ENCODE results near the gene EYS. TPM values are rescaled to one million over a fixed set of nuclear protein-coding genes. Genes with fewer than 3 reads are reported as not detected.
"Not testable (repeated sequence)": the region's sequence is repeated elsewhere in the genome, so short reads cannot be mapped to it uniquely, and the experiment has no call there.

EYS gene
- total RNA-seq, 2 experiments from 2014 or later: not detected

DNA sequence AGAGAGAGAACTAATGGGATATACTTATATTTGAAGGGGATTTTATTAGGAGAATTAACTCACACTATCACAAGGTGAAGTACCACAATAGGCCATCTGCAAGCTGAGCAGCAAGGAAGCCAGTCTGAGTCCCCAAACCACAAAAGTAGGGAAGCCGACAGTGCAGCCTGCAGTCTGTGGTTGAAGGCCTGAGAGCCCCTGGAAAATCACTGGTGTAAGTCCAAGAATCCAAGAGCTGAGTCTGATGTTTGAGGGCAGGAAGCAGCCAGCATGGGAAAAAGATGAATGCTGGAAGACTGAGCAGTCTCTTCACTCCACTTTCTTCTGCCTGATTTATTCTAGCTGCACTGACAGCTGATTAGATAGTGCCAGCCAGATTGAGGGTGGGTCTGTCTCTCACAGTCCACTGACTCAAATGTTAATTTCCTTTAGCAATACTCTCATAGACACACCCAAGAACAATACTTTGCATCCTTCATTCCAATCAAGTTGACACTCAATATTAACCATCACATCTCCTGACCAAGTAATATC is 1247.5 kb downstream of the EYS start:
- no peaks in the 10 kb centered on the region for H3K36me3 Mint-ChIP-seq (ENCODE audit: low read depth)
- no peaks in the 10 kb centered on the region for H3K36me3 ChIP-seq (ENCODE audit: insufficient read depth, low read length)
- TF ChIP-seq, protein P1, sequence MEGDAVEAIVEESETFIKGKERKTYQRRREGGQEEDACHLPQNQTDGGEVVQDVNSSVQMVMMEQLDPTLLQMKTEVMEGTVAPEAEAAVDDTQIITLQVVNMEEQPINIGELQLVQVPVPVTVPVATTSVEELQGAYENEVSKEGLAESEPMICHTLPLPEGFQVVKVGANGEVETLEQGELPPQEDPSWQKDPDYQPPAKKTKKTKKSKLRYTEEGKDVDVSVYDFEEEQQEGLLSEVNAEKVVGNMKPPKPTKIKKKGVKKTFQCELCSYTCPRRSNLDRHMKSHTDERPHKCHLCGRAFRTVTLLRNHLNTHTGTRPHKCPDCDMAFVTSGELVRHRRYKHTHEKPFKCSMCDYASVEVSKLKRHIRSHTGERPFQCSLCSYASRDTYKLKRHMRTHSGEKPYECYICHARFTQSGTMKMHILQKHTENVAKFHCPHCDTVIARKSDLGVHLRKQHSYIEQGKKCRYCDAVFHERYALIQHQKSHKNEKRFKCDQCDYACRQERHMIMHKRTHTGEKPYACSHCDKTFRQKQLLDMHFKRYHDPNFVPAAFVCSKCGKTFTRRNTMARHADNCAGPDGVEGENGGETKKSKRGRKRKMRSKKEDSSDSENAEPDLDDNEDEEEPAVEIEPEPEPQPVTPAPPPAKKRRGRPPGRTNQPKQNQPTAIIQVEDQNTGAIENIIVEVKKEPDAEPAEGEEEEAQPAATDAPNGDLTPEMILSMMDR (IDR thresholded peaks at IDR 0.05): no peak
- no peak overlapping the region for H3K27ac ChIP-seq (ENCODE audit: low read depth in 1 of 2, low read length in 2 of 2)
- POLR2A ChIA-PET: no interaction called here
- H3K27ac Mint-ChIP-seq: no peak overlapping the region
- CTCF ChIA-PET: no interaction called here
- no peak overlapping the region for H3K4me3 Mint-ChIP-seq
- H3K27me3 Mint-ChIP-seq: no peaks in the 10 kb centered on the region
- intact Hi-C loops (cut with DNase I, micrococcal nuclease): no loop called here
- no peak for ATAC-seq (ENCODE audit: poor library complexity)
- no peaks in the 10 kb centered on the region for H3K27me3 ChIP-seq (ENCODE audit: control insufficient read depth in 1 of 2, insufficient read depth in 2 of 2, low read length in 2 of 2)
- no peak overlapping the region for H3K4me3 ChIP-seq (ENCODE audit: low read length)
- H3K9me3 ChIP-seq (ENCODE audit: control insufficient read depth in 1 of 2, insufficient read depth in 1 of 2, low read length in 2 of 2): peaks cover 0 to 6% of the 10 kb centered on the region in 2 experiments
- no peaks in the 10 kb centered on the region for H3K4me1 ChIP-seq (ENCODE audit: insufficient read depth, low read length)
- H3K9me3 Mint-ChIP-seq: peaks cover 10% of the 10 kb centered on the region
- no peak for DNase-seq
- no peaks in the 10 kb centered on the region for H3K4me1 Mint-ChIP-seq (ENCODE audit: low read depth)

DNA sequence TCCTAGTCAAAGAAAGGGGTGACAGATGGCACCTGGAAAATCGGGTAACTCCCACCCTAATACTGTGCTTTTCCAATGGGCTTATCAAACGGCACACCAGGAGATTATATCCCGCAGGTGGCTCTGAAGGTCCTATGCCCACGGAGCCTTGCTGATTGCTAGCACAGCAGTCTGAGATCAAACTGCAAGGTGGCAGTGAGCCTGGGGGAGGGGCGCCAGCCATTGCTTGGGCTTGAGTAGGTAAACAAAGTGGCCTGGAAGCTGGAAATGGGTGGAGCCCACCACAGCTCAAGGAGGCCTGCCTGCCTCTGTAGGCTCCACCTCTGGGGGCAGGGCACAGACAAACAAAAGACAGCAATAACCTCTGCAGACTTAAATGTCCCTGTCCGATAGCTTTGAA is 1258.9 kb downstream of the EYS start:
- H3K9me3 Mint-ChIP-seq; CTCF ChIA-PET; H3K4me1 Mint-ChIP-seq (ENCODE audit: low read depth); H3K27ac ChIP-seq (ENCODE audit: low read depth in 1 of 2, low read length in 2 of 2); H3K4me3 Mint-ChIP-seq; POLR2A ChIA-PET; intact Hi-C loops (cut with DNase I, micrococcal nuclease); H3K9me3 ChIP-seq (ENCODE audit: control insufficient read depth in 1 of 2, insufficient read depth in 1 of 2, low read length in 2 of 2); H3K36me3 ChIP-seq (ENCODE audit: insufficient read depth, low read length); H3K4me1 ChIP-seq (ENCODE audit: insufficient read depth, low read length); H3K27me3 ChIP-seq (ENCODE audit: control insufficient read depth in 1 of 2, insufficient read depth in 2 of 2, low read length in 2 of 2); H3K27me3 Mint-ChIP-seq; H3K4me3 ChIP-seq (ENCODE audit: low read length); ATAC-seq (ENCODE audit: poor library complexity); H3K36me3 Mint-ChIP-seq (ENCODE audit: low read depth); DNase-seq; H3K27ac Mint-ChIP-seq: not testable (repeated sequence)

DNA sequence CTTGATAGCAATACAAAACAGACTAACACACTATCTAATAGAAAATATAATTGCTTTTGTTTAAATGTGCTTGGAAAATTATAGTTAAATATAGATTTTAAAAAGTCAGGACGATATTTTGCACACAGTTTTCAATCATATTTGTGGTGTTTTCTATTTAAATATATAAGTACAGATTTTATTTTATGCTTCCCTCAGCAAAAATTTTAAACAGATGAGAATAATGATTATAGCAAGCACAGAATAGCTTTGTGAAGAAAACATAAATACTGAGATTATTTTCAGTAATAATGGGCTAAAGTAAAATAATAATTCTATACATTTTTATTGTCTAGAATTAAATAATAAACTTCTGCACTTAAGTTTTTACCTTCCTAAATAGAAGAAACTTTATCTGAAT is 1262.0 kb downstream of the EYS start:
- H3K9me3 ChIP-seq (ENCODE audit: control insufficient read depth in 1 of 2, insufficient read depth in 1 of 2, low read length in 2 of 2): peaks cover 0 to 12% of the 10 kb centered on the region in 2 experiments
- no peak overlapping the region for H3K27ac ChIP-seq (ENCODE audit: low read depth in 1 of 2, low read length in 2 of 2)
- H3K27me3 Mint-ChIP-seq: no peaks in the 10 kb centered on the region
- TF ChIP-seq, protein P1 (IDR thresholded peaks at IDR 0.05): no peak
- no peaks in the 10 kb centered on the region for H3K36me3 Mint-ChIP-seq (ENCODE audit: low read depth)
- POLR2A ChIA-PET: no interaction called here
- H3K4me3 Mint-ChIP-seq: no peak overlapping the region
- DNase-seq: no peak
- H3K36me3 ChIP-seq (ENCODE audit: insufficient read depth, low read length): no peaks in the 10 kb centered on the region
- H3K4me3 ChIP-seq (ENCODE audit: low read length): no peak overlapping the region
- no peak overlapping the region for H3K27ac Mint-ChIP-seq
- no peaks in the 10 kb centered on the region for H3K4me1 ChIP-seq (ENCODE audit: insufficient read depth, low read length)
- ATAC-seq (ENCODE audit: poor library complexity): no peak
- H3K27me3 ChIP-seq (ENCODE audit: control insufficient read depth in 1 of 2, insufficient read depth in 2 of 2, low read length in 2 of 2): no peaks in the 10 kb centered on the region
- CTCF ChIA-PET: no interaction called here
- intact Hi-C loops (cut with DNase I, micrococcal nuclease): no loop called here
- peaks cover 15% of the 10 kb centered on the region for H3K9me3 Mint-ChIP-seq
- no peaks in the 10 kb centered on the region for H3K4me1 Mint-ChIP-seq (ENCODE audit: low read depth)

DNA sequence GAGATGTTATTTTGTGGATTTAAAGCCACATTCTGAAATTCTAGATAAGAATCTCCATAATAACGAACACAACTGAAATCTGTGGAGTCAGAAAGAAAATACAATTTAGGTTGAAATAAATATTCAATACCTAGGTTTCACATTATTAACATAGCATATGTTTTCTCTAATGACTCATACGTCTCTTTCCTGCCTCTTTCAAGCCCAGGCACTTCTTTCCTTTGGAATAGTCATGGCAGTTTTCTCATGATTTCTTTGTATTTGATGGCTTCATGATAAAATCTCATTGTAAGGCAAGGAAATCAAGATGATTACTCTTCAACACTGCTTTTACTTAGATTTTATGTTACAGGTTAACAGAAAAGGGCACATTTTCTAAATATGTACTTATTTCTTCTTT is 1267.8 kb downstream of the EYS start:
- Histone ChIP-seq H3K4me1 (ENCODE audit: insufficient read depth, low read length) (no peaks in the 10 kb centered on the region), H3K27me3 (ENCODE audit: control insufficient read depth in 1 of 2, insufficient read depth in 2 of 2, low read length in 2 of 2) (no peaks in the 10 kb centered on the region), H3K36me3 (ENCODE audit: insufficient read depth, low read length) (no peaks in the 10 kb centered on the region), H3K27ac (ENCODE audit: low read depth in 1 of 2, low read length in 2 of 2) (no peak overlapping the region), H3K4me3 (ENCODE audit: low read length) (no peak overlapping the region), H3K9me3 (ENCODE audit: control insufficient read depth in 1 of 2, insufficient read depth in 1 of 2, low read length in 2 of 2) (peaks cover 0 to 4% of the 10 kb centered on the region in 2 experiments)
- peaks cover 9% of the 10 kb centered on the region for H3K9me3 Mint-ChIP-seq
- ATAC-seq (ENCODE audit: poor library complexity): no peak
- no peak for DNase-seq
- intact Hi-C loops (cut with DNase I, micrococcal nuclease): no loop called here
- no peaks in the 10 kb centered on the region for H3K4me1 Mint-ChIP-seq (ENCODE audit: low read depth)
- H3K36me3 Mint-ChIP-seq (ENCODE audit: low read depth): no peaks in the 10 kb centered on the region
- no peaks in the 10 kb centered on the region for H3K27me3 Mint-ChIP-seq
- H3K27ac Mint-ChIP-seq: no peak overlapping the region
- CTCF ChIA-PET: no interaction called here
- POLR2A ChIA-PET: no interaction called here
- no peak overlapping the region for H3K4me3 Mint-ChIP-seq
- TF ChIP-seq, protein P1 (IDR thresholded peaks at IDR 0.05): no peak
